Tibial artery (tissue), 4 donors: Measurements from ENCODE around the gene KCTD16.

Experiments used
- DNase-seq, 2 donors: peaks; one replicate each; pipeline ENCODE4 v3.0.0-alpha.2; 2019
- H3K27ac ChIP-seq, 2 donors: fragments of 200-600 bp; sonication (generic) in 1 of 2; 1 replicate in 1 of 2; 2 replicates in 1 of 2; pipeline ENCODE4 v1.5.1; 2018 to 2019; ENCODE audit warnings: mild to moderate bottlenecking in 1 of 2
- H3K27me3 ChIP-seq, 2 donors: fragments of 200-600 bp; sonication (generic) in 1 of 2; one replicate each; pipeline versions ENCODE4 v1.5.1 to v1.6.0; 2016 to 2019
- H3K36me3 ChIP-seq, 3 donors: fragments of 200-600 bp; sonication (generic) in 2 of 3; one replicate each; pipeline ENCODE4 v1.5.1; 2016 to 2019; ENCODE audit warnings: mild to moderate bottlenecking in 2 of 3
- H3K4me1 ChIP-seq, 4 donors: fragments of 200-600 bp; sonication (generic) in 2 of 4; 1 replicate in 3 of 4; 2 replicates in 1 of 4; pipeline ENCODE4 v1.5.1; 2016 to 2019
- H3K4me3 ChIP-seq, 2 donors: fragments of 200-600 bp; sonication (generic) in 1 of 2; 1 replicate in 1 of 2; 2 replicates in 1 of 2; pipeline ENCODE4 v1.5.1; 2018 to 2019; ENCODE audit warnings: mild to moderate bottlenecking in 2 of 2
- H3K9me3 ChIP-seq, 3 donors: fragments of 200-600 bp; sonication (generic) in 1 of 3; one replicate each; pipeline ENCODE4 v1.5.1; 2016 to 2019
- CTCF ChIP-seq, 2 experiments: fragments of 200-600 bp in 1 of 2; fragments of 450-650 bp in 1 of 2; IDR thresholded peaks; one replicate each; pipeline ENCODE4 v1.5.1; 2017 to 2019; ENCODE audit warnings: antibody characterized with exemption in 2 of 2, mild to moderate bottlenecking in 1 of 2, moderate library complexity in 1 of 2
- intact Hi-C: fragments of 100-400 bp; cut with DNase I; formaldehyde crosslinking; loops from one replicate; pipeline ENCODE4 v1.15.0; 2023; ENCODE audit warnings: low total_unique reads

Gene KCTD16

GRCh38 chr5:144448457-144448856 is 277.8 kb downstream of the KCTD16 start:
- intact Hi-C loops: no loop called here
- Histone ChIP-seq H3K27ac (no peak overlapping the region), H3K36me3 (no peaks in the 10 kb centered on the region), H3K27me3 (no peaks in the 10 kb centered on the region), H3K9me3 (peaks cover 0 to 5% (median 0%) of the 10 kb centered on the region in 3 donors), H3K4me1 (peaks cover 0 to 5% (median 0%) of the 10 kb centered on the region in 4 donors), H3K4me3 (no peak overlapping the region)
- DNase-seq: no peak
- no peak for TF ChIP-seq CTCF (IDR thresholded peaks at IDR 0.05)

GRCh38 chr5:144451187-144451973 is 280.7 kb downstream of the KCTD16 start:
- intact Hi-C loops: no loop called here
- no peak for DNase-seq
- Histone ChIP-seq H3K36me3 (no peaks in the 10 kb centered on the region), H3K27ac (no peak overlapping the region), H3K4me1 (peaks cover 0 to 8% (median 0%) of the 10 kb centered on the region in 4 donors), H3K27me3 (no peaks in the 10 kb centered on the region), H3K9me3 (no peaks in the 10 kb centered on the region), H3K4me3 (no peak overlapping the region)
- no peak for TF ChIP-seq CTCF (IDR thresholded peaks at IDR 0.05)

DNA sequence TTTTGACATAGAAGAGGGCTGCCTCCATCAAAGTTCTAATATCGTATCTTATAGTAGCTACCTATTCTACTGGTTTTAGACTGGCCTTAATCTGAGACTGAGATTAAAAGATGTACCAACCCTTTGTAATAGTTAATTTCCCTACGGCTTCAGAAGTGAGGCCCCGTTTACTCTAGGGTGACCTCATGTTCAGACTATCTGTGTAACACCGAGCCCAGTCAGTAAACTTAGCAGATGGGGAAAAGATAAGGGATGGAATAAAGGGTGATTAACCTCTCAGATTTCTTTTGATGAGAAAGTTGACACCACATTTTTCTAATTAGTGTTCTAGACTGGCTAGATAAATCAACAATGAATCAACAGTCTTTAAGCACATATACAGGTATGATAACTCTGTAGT is 283.1 kb downstream of the KCTD16 start:
- no peaks in the 10 kb centered on the region for H3K27me3 ChIP-seq
- no peak for TF ChIP-seq CTCF (IDR thresholded peaks at IDR 0.05)
- peaks cover 0 to 8% (median 0%) of the 10 kb centered on the region in 4 donors for H3K4me1 ChIP-seq
- H3K36me3 ChIP-seq: no peaks in the 10 kb centered on the region
- no peak overlapping the region for H3K4me3 ChIP-seq
- DNase-seq: no peak
- no peaks in the 10 kb centered on the region for H3K9me3 ChIP-seq
- intact Hi-C loops: no loop called here
- no peak overlapping the region for H3K27ac ChIP-seq

- Histone ChIP-seq H3K27me3 (no peaks in the 10 kb centered on the region), H3K4me3 (no peak overlapping the region), H3K9me3 (no peaks in the 10 kb centered on the region), H3K36me3 (no peaks in the 10 kb centered on the region), H3K4me1 (peaks cover 0 to 7% (median 0%) of the 10 kb centered on the region in 4 donors), H3K27ac (no peak overlapping the region)
- intact Hi-C loops: no loop called here
- TF ChIP-seq CTCF (IDR thresholded peaks at IDR 0.05): no peak
- no peak for DNase-seq
Observed at GRCh38 chr5:144457160-144457559, 286.5 kb downstream of the KCTD16 start.

GRCh38 chr5:144458216-144458615 is 287.5 kb downstream of the KCTD16 start:
- Histone ChIP-seq H3K4me1 (peaks cover 0 to 3% (median 0%) of the 10 kb centered on the region in 4 donors), H3K27me3 (no peaks in the 10 kb centered on the region), H3K36me3 (no peaks in the 10 kb centered on the region), H3K9me3 (no peaks in the 10 kb centered on the region), H3K4me3 (no peak overlapping the region), H3K27ac (no peak overlapping the region)
- intact Hi-C loops: no loop called here
- no peak for TF ChIP-seq CTCF (IDR thresholded peaks at IDR 0.05)
- no peak for DNase-seq
